Astrocyte (in vitro differentiated cells and primary cell): ENCODE measurements around the gene TOLLIP.

Experiments used
- CTCF ChIP-seq: IDR thresholded peaks from 2 replicates; pipeline ENCODE4 v1.5.1; 2011; ENCODE audit warnings: low read depth, mild to moderate bottlenecking, inconsistent platforms, low read length, moderate library complexity; ENCODE audit not compliant: insufficient read depth
- EZH2 ChIP-seq: IDR thresholded peaks from 2 replicates; pipeline ENCODE4 v1.6.1; 2012; ENCODE audit warnings: mild to moderate bottlenecking, low read length, inconsistent platforms; ENCODE audit not compliant: insufficient read depth

- TF ChIP-seq CTCF (no peak), EZH2 (no peak)
Observed at GRCh38 chr11:1300121-1300520, 9.3 kb downstream of the TOLLIP start.
